Heart right ventricle (tissue), 16 donors: ENCODE data around the gene BUB1B. TPM values are rescaled to one million over a fixed set of nuclear protein-coding genes. Genes with fewer than 3 reads are reported as not detected.
"Not testable (repeated sequence)": the region's sequence is repeated elsewhere in the genome, so short reads cannot be mapped to it uniquely, and the experiment has no call there.

Source experiments
- ATAC-seq, 8 donors: fragments of 200-7000 bp; cut with Tn5 transposase; one replicate each; pipeline ENCODE4 v1.9.1; 2020; ENCODE audit warnings: mild to moderate bottlenecking in 8 of 8, moderate library complexity in 8 of 8, moderate number of reproducible peaks in 1 of 8
- DNase-seq, 2 donors: peaks; one replicate each; pipeline ENCODE4 v3.0.0-alpha.2; 2020
- H3K27ac ChIP-seq, 10 donors: fragments of 200-600 bp; sonication (generic) in 2 of 10; one replicate each; pipeline versions ENCODE4 v1.5.0 to v1.8.0; 2020 to 2022; ENCODE audit warnings: mild to moderate bottlenecking in 3 of 10
- H3K27me3 ChIP-seq, 7 donors: fragments of 200-600 bp; one replicate each; pipeline ENCODE4 v1.8.0; 2021 to 2022; ENCODE audit warnings: mild to moderate bottlenecking in 2 of 7
- H3K36me3 ChIP-seq, 9 donors: fragments of 200-600 bp; sonication (generic) in 1 of 9; one replicate each; pipeline versions ENCODE4 v1.5.0 to v1.8.0; 2020 to 2022; ENCODE audit warnings: mild to moderate bottlenecking in 2 of 9
- H3K4me1 ChIP-seq, 9 donors: fragments of 200-600 bp; sonication (generic) in 1 of 9; one replicate each; pipeline versions ENCODE4 v1.5.0 to v1.8.0; 2020 to 2022; ENCODE audit warnings: mild to moderate bottlenecking in 4 of 9
- H3K4me3 ChIP-seq, 10 donors: fragments of 200-600 bp; sonication (generic) in 2 of 10; one replicate each; pipeline versions ENCODE4 v1.5.0 to v1.8.0; 2020 to 2022; ENCODE audit warnings: mild to moderate bottlenecking in 7 of 10, moderate library complexity in 2 of 10
- H3K9me3 ChIP-seq, 11 donors: fragments of 200-600 bp in 10 of 11; sonication (generic) in 2 of 11; one replicate each; pipeline versions ENCODE4 v1.5.0 to v1.8.0; 2013 to 2022; ENCODE audit warnings: mild to moderate bottlenecking in 2 of 11, control low read depth in 1 of 11, moderate library complexity in 1 of 11
- CTCF ChIP-seq, 9 donors: fragments of 200-600 bp; sonication (generic) in 2 of 9; IDR thresholded peaks; one replicate each; pipeline versions ENCODE4 v1.5.0 to v1.8.0; 2021 to 2022; ENCODE audit warnings: antibody characterized with exemption in 9 of 9, mild to moderate bottlenecking in 5 of 9, moderate library complexity in 1 of 9
- WGBS, 2 donors: extraction: QIAGEN DNeasy Blood & Tissue Kit; methylation state at CpG; one replicate each; pipeline ENCODE4 v1.1.7; 2013; ENCODE audit warnings: inconsistent platforms in 1 of 2; 5-methylcytosine and 5-hydroxymethylcytosine counted together
- intact Hi-C, 10 donors: fragments of 100-400 bp; cut with DNase I; formaldehyde crosslinking; loops; one replicate each; pipeline versions ENCODE4 v1.11.1 to v1.14.2; 2022
- polyA plus RNA-seq, 2 donors: library from polyadenylated mRNA; stranded (reverse); fragments of 200-250 nt; gene quantifications; one replicate each; pipeline ENCODE4 v1.2.3, GENCODE V29; 2013
- total RNA-seq, 10 donors: library from RNA; stranded (reverse); fragmentation: NEBNext Ultra II Directional in 3 of 10; extraction: Animal tissue kit (Norgen Biotek cat#: 25700) in 3 of 10; gene quantifications; one replicate each; pipeline versions ENCODE4 v1.2.1 to v1.2.4, GENCODE V29; 2021 to 2023
- donor health status: Arrhythmogenic right ventricular cardiomyopathy.
- donor health status: ischemic (EF 13 %, LVEDD 7.1; RV severe dilation, severe dysfunction).
- donor health status: healthy with polysubstance abuse.
- donor health status: DM: no; HTN: yes; CAD: no.
- donor health status: DM: no; HTN: no; CAD: no.
- donor health status: ischemic (EF 25% LVEDD 6.9; RV normal size, moderate dysfunction).
- donor health status: ischemic (EF 25% LVEDD 5.7; RV mildly dilated, moderate dysfunction).
- donor health status: healthy.
- donor health status: DM: yes; HTN: yes; CAD: no.
- donor health status: Ischemic cardiomyopathy.
- donor health status: ischemic (EF 35%, LVEDD 5.7; RV mildly dilated, moderate dysfunction).
- donor health status: nonischemic (EF 11% LVEDD 7.7; RV severe dilation, severe dysfunction).
- donor health status: DM: yes; HTN: yes; CAD: no.
- donor health status: PGD.
- donor health status: ischemic (EF 29% LVEDD 5.4; RV normal size, mild dysfunction).
- donor health status: nonischemic (EF 23%, LVEDD 6.1; RV moderate dilation, normal function).

Gene BUB1B
- total and polyA plus RNA-seq, 12 donors = 0.17 to 5.1 (median 1.0) TPM

- Histone ChIP-seq H3K27me3 (peaks cover 0 to 8% (median 0%) of the 10 kb centered on the region in 7 donors), H3K27ac (no peak overlapping the region), H3K9me3 (no peaks in the 10 kb centered on the region), H3K4me1 (peaks cover 0 to 7% (median 0%) of the 10 kb centered on the region in 9 donors), H3K36me3 (no peaks in the 10 kb centered on the region), H3K4me3 (no peak overlapping the region)
- intact Hi-C loops = loop anchor here in 2 of 10 donors (10.0 kb wide), 2 partner anchors 89 to 159 kb away; no protein-coding TSS in a partner anchor
- peak in 1 of 2 donors; percentile 48 for DNase-seq
- peak in 6 of 8 donors; percentile 52 to 78 (median 56) for ATAC-seq
- no peak for TF ChIP-seq CTCF (IDR thresholded peaks at IDR 0.05)
- WGBS, 2 donors = 67 to 71% methylated on average over 8 of the region's 8 CpGs
These were observed 45.2 kb upstream of the BUB1B start for GRCh38 chr15:40115670-40116093.

GRCh38 chr15:40118473-40118872, 42.4 kb upstream of the BUB1B start:
- Histone ChIP-seq H3K4me3 (no peak overlapping the region), H3K27ac (no peak overlapping the region), H3K27me3 (no peaks in the 10 kb centered on the region), H3K4me1 (peaks cover 0 to 12% (median 0%) of the 10 kb centered on the region in 9 donors), H3K36me3 (no peaks in the 10 kb centered on the region), H3K9me3 (no peaks in the 10 kb centered on the region)
- 46 to 54% methylated on average over 3 of the region's 3 CpGs for WGBS, 2 donors
- intact Hi-C loops = loop anchor here in 2 of 10 donors (10.0 kb wide), 2 partner anchors 86 to 156 kb away; no protein-coding TSS in a partner anchor
- TF ChIP-seq CTCF (IDR thresholded peaks at IDR 0.05) = no peak
- ATAC-seq (no peak), DNase-seq (no peak)

DNA sequence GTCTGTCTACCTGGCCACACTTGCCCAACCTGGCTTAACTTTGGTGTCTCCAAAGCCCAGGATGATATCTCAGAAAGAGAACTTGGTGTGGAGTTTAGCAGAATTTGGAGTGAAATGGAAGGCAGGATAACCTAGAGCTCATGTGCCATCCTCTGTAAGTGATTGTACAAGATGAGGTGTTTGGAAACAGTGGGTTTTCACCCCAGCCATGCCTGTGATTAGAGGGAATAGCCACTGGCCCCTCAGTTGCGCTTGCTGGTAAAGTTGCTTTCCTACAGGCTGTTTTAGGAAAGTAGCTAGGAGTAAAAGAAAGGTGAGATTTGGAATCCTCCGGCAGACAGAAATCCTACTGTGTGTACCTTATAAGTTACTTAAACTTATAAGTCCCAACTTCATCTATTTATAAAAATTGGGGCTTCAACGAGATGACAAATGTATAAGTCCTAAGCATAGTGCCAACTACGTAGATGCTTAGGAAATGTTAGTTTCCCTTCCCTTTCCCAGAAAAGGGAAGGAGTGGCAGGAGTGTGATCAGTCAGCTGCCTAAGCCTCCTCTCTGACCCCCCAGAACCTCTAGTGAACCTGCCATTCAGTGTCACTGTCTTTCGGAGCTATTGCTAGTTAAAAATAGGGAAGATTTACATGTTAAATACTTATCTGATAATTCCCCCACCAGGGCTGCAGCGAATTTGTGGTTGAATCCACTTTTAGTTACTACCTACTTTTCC, 38.8 kb upstream of the BUB1B start:
- TF ChIP-seq CTCF (IDR thresholded peaks at IDR 0.05) = no peak
- DNase-seq (no peak), ATAC-seq (peak in 6 of 8 donors; percentile 42 to 79 (median 69))
- intact Hi-C loops = no loop called here
- Histone ChIP-seq H3K27ac (peak overlapping the region in 1 of 10 donors; percentile 74), H3K9me3 (no peaks in the 10 kb centered on the region), H3K27me3 (no peaks in the 10 kb centered on the region), H3K4me3 (no peak overlapping the region), H3K36me3 (no peaks in the 10 kb centered on the region), H3K4me1 (peaks cover 0 to 4% (median 0%) of the 10 kb centered on the region in 9 donors)
- 70 to 79% methylated on average over 6 of the region's 6 CpGs for WGBS, 2 donors

DNA sequence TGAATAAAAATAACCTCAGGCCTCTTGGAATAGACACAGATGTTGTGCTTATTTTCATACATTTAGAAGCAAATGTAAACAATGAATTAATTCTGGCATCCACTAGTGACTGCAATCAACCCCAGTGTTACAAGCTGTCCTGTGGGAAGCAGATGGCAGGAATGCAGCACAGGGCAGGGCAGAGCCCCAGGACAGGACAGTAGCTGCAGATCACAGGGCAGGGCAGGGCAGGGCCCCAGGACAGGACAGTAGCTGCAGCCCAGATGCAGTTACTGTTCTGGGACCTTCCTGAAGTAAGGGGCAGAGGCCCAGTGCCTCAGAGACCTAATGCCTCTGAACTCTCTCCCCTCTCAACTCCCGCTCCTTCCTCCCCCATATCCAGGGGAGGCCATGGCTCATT, 37.9 kb upstream of the BUB1B start:
- H3K27me3 ChIP-seq, H3K4me3 ChIP-seq, intact Hi-C loops, DNase-seq, H3K36me3 ChIP-seq, ATAC-seq, H3K4me1 ChIP-seq, H3K9me3 ChIP-seq: not testable (repeated sequence)
- WGBS, 2 donors = 77 to 87% methylated on average over 1 of the region's 1 CpG
- H3K27ac ChIP-seq = peak overlapping the region in 1 of 10 donors; percentile 74

- H3K36me3 ChIP-seq, H3K4me3 ChIP-seq, intact Hi-C loops, DNase-seq, H3K27ac ChIP-seq, ATAC-seq, H3K4me1 ChIP-seq, H3K9me3 ChIP-seq: not testable (repeated sequence)
- WGBS, 2 donors = 92 to 93% methylated on average over 5 of the region's 5 CpGs
- H3K27me3 ChIP-seq = peaks cover 0 to 12% (median 0%) of the 10 kb centered on the region in 7 donors
These were observed 37.0 kb upstream of the BUB1B start for GRCh38 chr15:40123863-40124262.

DNA sequence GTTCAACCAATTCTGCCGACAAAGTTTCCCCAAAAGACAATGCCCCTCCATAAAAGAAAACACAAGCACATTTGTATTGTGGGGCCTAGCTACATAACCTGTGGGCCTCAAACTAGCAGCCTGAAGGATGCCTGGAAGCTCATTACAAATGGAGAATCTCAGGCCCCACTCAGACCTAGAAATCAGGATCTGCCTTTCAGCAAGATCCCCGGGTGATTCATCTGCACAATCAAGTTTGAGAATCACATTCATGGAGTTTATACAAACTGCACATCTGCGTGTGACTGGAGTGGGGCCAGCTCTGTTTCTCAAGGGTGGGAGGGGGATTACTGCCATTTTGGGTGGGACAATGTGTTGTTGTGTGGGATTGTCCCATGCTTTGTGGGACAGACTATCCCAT, 36.5 kb upstream of the BUB1B start:
- H3K4me3 ChIP-seq, intact Hi-C loops, ATAC-seq, H3K9me3 ChIP-seq, DNase-seq, H3K27ac ChIP-seq, H3K36me3 ChIP-seq, H3K4me1 ChIP-seq: not testable (repeated sequence)
- H3K27me3 ChIP-seq = peaks cover 0 to 13% (median 0%) of the 10 kb centered on the region in 7 donors
- 80 to 89% methylated on average over 3 of the region's 3 CpGs for WGBS, 2 donors

DNA sequence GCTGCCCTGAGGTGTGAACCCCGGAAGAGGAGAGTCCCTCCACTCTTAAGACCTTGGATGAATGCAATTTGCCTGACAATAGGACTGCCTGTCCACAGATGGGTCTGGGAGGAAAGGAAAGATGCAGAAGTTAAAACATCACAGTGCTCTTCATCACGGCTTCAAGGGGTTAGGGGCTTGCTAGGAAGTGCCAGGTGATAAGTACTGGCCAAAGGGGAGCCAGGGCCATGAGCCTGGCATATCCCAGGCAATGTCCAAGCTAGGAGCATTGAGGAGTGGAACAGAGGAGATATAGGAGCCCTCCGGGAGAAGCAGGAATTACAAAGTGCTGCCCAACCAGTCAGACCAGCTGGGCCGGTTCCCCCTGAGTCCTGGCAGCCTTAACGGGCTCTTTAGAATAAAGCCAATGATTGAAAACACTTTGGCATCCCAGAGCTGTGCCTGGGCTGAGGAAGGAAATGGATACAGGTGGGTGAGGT, 36.0 kb upstream of the BUB1B start:
- intact Hi-C loops, H3K9me3 ChIP-seq, H3K36me3 ChIP-seq, H3K27ac ChIP-seq, DNase-seq, H3K4me3 ChIP-seq, ATAC-seq, H3K4me1 ChIP-seq: not testable (repeated sequence)
- H3K27me3 ChIP-seq = peaks cover 0 to 15% (median 2%) of the 10 kb centered on the region in 7 donors
- 65 to 72% methylated on average over 4 of the region's 5 CpGs for WGBS, 2 donors
